Fibroblast of skin of right quadriceps (primary cell): ENCODE results near the gene COX7A2.

ENCODE experiments used
- DNase-seq: peaks from one replicate; pipeline ENCODE4 v3.0.0-alpha.2; 2013

COX7A2 gene, protein sequence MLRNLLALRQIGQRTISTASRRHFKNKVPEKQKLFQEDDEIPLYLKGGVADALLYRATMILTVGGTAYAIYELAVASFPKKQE

DNA sequence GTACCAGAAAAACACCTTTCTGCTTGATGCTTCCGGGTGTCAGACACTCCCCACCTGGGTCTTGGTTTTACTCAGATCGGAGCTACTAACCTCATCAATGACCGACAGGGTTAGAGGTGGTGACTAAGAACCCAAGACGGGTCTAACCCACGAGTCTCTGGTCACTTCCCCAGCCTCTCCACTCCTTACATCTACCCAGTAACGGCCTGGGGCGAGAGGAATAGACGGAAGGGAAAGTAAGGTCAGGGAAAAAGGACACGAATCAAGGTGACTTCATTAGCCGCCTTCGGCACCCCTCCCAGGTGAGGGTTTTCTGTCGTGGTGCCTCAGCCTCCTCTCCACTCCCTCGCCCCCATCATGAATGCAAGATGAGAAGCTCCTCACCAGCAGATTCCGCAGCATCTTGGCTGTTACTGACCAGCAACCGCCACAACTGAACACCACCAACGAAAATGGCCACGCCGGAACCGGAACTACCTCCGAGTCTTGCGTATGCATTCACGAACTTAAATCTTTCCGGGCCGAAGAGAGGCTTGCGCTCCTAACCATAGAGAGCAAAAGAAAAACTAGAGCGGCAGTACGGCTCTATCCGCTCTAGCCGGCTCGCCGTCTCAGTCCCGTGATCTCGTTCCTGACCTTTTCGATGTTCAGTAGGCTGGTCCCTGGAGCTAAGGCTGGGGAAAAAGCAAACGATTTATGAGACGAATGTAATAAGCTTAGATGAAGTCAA is at the start of gene COX7A2:
Gene COX7A2 (minus strand): TSS at position 469 of the 730 bp plus-strand sequence. CDS start 67 bp downstream, at position 402.
- DNase-seq: peak; percentile 97

DNA sequence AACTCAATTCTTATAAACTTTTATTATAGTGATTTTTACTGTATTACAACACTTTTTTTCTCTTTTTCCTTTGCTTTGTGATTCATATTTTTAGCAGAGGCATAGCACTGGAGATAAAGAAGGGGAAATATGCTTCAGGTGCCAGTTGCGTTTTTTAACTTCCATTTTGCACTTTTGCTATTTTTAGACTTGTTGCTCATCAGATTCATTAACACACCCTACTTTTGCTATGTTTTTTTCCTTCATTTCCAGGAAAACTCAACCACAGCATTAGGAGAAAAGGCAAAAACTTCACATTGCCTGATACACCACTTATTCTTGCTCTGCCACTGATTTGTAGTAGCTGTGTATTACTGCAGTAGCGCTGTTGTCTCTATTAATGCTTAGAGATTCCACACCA is 49.0 kb upstream of the COX7A2 start:
- no peak for DNase-seq

DNA sequence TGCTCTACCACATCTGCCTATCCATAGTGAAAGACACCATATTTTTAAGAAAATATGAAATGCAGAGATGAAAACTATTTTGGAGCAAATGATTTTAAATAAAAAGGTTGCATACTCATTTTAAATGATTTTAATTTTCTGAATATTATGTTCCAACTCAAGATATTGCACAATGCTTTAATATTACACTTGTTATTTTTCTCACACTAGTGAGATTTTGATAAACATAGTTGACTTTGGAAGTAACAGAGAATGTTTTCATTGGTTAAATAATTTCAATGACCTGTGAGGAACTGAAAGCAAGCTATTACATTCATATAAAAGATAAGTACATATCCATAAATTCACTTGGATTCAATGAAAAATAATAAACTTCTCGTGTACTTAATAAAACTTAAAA is 48.1 kb upstream of the COX7A2 start:
- no peak for DNase-seq

DNA sequence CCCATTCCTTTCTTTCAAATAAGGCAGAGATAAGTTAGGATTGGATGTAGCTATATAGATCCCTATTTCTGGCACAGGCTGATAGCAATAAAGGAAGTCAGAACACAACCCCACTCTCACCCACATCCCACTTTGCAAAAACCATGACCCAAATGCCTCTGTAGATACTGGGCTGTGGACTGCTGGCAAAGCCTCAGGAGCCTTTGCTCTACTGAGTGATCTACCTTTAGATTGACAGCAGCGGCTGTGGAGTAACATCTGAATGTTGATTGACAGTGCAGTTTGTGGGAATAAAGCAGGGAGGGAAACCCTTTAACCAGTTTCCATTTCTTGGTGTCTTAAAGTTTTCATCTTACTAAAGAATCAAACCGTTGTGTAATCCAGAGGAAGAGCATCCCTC is 47.7 kb upstream of the COX7A2 start:
- no peak for DNase-seq

DNA sequence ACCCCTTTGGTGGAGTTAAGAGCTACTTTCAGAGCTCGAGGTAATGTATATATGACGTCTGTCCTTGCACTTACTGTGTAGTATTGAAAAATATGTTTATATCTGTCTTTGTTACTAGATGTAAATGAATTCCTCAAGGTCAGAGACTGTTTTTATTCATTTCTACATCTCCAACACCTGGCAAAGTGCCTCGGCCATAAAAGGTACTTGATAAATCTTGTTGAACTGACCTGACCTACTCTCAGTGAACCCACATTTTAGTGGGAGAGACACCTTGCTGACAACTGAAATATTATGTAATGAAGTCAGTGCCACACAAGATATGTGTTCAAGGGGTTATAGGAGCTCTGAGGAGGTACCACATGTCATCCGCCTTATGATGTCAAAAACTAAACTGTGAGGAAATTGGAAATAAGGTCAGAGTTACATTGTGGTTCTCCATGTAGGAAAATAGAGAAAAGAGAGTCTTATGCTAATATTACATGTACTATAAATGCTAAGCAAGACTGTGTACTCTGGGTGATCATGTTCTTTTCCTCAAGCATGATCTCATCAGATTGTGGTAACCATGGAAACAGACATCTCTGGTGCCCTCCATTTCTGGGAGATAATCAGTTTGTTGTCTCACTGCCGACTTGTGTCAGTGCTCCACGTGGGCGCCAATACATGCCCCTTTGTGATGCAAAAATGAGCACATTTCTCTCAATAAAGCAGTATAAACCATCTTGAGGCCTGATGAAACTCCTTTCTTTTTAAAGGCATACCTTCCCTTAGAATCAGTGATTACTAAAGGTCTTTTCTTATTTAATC is 46.7 kb upstream of the COX7A2 start:
- no peak for DNase-seq

DNA sequence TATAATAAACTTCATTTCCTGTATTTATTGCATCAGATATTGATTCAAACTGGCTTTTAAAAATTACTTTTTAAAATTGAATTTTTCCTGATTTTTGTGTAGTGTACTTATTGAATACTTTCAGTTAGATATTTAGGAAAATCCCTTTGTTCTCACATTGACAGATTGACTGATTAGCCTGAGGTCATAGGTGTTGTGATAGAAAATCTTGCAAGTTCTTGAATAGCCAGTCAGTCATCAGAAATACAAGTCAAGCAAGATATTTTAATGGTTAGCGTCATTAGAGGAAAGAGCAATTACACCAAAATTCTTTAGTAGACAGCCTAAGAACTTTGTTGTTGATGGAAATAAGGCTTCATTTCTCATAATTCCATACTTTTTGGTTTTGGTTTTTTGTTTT is 44.4 kb upstream of the COX7A2 start:
- DNase-seq: no peak

DNA sequence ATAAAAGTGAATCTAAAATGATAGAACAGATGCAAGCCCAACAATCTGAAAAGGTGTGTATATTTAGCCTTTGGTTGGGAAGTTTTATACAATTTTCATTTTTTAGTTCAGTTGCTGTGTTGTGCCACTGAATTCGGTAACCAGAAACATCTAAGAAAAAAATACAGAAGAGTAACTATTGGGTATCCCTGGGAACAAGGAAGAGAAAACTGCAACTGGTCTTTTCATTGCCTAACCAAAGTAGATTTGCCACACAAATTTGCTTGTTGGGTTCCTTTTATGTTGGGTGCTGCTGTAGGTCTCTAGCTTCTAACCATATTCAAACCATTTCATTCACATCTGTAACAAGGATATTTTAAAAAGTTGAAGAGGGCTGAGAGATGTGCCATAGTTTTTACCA is 43.8 kb upstream of the COX7A2 start:
- no peak for DNase-seq

DNA sequence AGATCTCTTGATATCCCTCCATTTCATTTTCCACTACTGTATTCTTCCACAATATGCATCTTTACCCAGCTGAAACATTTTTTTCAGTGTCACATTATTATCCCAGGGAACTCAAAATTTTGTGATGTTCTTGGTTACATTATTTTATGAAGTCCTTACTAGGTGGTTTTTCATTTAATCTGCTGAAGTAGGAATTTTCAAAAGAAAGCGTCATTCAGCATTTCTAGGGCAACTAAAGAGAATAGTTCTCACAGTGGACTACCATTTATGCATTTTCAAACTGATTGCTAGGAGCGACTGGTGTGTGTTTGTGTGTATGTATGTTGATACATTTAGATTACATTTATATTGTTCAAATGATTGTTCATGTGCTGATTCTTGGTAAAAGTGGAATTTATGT is 43.4 kb upstream of the COX7A2 start:
- no peak for DNase-seq

DNA sequence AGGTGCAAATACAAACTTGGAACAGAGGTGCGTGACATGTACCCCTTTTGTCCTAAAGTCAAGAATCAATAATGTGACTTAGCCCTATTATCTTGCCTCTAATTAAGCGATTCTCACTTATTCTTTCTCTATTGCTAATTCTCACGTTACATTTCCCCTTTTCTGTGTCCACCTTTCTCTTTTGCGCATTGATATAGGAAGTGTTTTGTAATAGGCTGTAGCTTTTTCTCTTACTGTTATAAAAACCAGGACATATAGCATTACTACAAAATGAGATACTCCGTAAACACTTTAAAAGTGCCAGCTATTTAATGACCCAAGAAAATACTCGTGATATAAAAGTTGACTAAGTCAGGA is 41.7 kb upstream of the COX7A2 start:
- no peak for DNase-seq

DNA sequence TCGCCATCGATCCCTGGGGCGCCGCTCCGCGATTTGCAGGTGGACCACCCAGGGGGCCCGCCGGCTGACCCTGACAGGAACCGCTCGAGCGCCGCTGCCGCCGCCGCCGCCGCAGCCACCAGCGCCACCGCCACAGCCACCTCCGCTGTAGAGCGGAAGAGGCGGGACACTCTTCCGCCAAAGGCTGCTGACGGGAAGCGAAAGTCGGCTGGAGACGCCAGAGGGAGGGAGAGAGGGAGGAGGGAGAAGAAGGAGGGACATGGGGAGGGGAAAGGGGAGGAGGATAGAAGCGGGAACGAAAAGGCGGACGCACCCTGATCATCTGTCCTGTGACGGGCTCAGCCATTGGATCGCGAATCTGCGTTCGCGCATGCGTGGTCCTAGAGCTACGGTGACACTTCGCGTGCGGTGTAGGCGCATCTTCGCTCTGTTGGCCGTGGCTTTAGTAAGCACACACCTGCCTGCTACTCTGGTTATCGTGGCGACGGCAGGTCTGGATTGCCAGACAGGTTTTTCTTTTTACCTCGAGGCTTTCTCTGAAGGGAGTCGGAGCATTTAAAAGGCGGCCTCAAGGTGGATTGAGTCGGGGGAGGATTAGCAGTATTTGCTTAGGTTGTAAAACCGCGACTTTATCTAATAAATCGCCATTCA is 41.2 kb upstream of the COX7A2 start, which contains the start of gene TMEM30A:
Gene TMEM30A (minus strand): TSS at position 161 of the 651 bp plus-strand sequence. CDS start 154 bp downstream, at position 7.
- peak; percentile 99 for DNase-seq

DNA sequence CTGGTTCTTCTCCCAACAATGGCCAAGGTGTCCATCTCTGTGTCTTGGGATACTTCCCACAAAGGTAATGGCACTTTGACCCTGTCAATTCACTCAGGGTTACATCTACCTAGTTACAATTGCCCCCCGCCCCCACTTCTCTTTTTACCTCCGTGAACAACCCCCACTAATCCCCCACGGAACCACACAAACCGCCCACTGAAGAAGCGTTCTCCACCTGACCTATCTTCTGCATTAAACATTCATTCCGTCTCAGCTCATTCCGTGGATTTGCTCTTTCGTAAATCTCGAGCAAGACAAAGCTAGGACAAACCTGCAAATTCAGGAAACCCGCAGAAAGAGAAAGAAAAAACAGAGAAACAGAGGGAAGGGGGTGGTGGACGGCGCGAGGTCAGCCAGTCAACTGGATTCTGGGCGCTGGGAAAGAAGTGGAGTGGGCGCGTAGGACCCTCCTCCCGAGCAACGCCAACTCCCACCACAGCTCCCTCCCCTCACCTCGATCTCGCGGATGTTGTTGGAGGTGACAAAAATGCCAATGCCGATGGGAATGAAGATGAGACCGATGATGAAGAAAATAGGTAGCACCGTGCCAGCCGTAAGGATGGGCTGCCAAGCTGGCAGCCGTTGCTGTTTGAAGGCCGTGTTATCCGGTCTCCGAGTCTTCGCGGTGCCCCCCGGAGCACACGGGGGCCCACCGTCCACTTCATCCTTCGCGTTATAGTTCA is 40.5 kb upstream of the COX7A2 start:
- DNase-seq: no peak

DNA sequence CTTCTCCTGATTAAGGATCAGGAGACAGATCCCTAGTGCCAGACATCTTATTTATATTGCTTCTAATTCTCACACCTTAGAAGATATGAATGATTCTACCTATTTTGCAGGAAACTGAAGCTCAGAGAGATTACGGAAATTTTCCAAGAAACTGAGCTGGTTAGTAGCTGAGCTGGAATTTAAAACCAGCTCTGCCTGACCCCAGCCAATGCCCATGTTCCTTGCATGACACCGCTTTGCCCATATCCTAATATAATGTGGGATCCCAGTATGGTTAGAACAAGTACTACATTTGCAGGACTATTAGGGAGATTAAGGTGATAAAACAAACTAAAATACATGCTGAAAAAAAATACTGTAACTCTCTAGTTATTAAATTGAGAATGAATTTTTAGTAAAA is 39.1 kb upstream of the COX7A2 start:
- DNase-seq: no peak

DNA sequence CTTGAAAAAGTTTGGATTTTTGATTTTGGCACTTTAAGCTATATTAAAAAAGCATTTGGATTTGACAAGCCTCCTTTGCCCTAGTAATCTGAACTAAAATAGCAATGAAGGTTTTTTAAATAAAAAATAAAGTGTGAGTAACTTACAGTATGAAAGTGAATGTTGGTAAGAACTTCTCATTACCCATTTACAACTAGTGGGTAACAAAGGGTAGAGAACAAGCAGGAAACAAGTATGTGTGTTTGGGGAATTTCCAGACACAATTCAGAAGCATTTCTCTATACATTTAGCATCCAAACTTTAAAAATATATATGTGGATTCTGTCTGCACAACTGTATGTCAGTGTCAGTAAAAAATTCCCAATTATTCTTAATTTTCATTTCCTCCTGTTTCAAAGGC is 38.1 kb upstream of the COX7A2 start:
- no peak for DNase-seq

DNA sequence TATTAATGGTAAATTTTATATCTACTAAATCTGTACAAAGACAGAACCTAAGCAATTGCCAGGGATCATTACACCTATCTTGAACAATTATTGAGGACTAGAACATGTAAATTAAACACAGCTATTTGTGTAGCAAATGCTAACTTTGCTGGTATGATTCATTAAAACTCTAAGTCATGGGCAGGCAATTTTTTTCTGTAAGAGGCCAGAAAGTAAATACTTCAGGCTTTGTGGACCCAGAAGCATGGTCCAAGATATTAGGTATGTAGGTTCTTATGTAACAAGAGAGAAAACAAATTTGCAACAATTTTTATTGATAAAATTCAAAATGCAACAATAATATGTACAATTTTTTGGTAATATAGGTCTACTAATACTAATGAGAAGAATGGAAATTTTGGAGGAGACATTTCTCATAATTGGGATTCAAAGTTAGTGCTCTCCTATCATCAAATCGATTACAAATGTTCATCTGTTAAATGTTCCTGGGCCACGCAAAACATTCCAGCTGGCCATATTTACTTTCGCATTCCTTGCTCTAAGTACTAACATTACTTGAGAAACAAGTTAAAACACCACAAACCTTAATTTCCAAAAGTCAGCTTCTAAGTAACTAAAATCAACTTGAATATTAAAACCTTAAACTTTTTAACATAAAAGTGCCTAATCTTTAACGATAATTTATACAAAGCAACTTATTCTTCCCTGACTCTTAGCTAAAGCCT is 36.7 kb upstream of the COX7A2 start:
- no peak for DNase-seq

DNA sequence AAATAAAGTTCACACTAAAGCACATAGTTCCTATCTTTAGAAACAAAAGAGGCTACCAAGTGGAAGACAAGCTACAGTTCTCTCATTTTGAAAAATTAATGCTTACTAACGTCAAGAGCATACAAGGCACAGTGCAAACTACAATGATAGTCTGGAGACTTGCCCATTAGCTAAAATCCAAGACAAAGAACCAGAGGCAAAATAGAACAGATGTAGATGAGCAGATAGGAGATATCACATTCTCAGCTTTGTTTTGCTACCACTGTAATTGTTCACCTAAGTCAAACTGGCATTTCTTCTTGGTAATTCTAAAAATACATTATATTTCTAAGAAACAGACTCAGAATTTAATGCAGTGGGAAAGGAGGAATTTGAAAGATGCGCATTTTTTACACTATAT is 35.8 kb upstream of the COX7A2 start:
- no peak for DNase-seq

DNA sequence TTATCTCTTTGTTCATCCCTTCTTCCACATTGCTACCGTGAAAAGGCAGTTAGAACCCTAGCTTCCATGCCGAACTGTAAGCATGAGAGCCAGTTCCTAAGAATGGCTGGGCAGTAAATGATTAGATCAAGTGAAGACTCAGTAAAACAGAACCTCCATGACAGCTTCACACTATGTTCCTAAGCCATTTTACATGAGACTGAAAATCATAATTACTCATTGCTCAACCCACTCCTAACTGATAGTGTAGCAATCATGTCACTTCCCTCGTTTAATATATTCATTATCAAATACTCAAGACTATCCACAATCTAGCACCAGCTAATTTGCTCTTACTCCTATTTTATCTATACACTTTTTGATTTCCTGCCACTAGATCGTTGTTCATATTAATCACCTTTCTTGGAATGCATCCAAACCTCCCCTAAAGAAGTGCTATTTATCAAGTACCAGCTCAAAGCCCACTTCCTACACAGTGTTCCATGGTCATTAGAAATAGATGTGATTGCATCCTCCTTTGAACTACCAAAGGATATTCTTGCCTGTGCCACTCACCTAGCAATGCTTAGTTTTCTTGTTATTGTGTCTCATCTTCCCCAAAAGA is 35.0 kb upstream of the COX7A2 start:
- no peak for DNase-seq

DNA sequence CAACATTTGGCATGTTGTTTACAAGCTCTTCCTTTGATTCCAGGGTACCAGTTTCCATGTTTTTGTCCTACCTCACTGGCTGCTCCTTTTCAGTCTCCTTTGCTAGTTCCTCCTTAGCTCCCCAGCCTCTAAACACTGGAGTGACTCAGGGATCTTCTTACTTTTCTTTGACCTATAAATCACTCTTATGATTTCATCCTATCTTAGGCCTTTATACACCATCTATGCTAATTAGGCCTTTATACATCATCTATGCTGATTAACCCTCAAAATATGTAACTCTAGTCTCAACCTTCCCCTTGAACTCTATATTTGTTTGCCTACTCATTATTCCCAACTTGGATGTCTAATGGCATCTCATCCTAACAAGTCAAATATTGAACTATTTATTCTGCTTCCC is 31.5 kb upstream of the COX7A2 start:
- DNase-seq: peak; percentile 96

DNA sequence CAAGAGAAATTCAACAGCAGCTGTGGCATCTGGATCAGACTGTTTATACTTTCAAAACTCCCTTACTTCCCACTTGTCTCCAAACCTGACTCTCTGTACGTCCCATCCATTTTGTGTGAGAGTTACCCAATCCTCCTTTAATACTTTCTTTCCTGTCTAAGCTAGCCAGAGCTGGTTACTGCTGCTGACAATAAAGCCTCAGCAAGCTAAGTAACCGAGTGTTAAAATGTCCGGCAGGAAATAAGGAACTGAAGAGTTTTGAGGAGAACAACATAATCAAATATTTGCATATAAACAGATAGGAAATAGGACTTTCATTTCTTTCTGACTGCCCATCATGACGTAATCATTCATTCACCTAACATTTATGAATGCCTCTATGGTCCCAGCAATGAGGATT is 29.4 kb upstream of the COX7A2 start:
- DNase-seq: no peak

DNA sequence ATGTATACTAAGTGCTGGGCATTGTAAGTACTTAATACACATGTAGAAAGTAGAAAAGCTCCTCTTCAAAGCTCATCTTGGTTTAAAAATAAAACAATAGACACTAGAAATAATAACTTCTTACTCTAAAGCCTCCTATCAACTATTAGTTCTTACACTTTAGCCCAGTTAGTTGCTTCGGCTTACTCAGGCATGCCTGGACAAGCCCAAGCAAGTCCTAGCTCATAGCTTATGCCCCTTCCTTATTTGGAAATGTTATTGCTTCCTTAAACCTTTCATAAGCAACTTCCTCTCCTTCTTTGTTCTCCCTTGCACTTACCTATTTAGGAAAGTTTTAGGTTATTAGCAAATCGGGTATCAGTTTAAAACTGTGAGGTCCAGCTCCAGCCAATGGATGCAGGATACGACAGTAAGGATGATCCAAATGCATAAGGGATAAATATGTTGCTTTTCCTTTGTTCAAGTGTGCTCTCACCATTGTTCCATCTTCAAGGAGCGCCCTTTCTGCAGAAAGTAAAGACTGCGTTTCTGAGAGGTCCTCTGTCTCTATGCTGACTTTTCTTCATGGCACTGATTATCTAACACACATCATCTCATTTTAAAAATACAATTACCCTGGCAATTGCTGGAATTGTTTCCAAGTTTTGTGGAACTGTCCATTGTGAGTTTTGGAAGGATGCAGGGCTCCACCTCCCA is 28.7 kb upstream of the COX7A2 start:
- DNase-seq: peak; percentile 39

DNA sequence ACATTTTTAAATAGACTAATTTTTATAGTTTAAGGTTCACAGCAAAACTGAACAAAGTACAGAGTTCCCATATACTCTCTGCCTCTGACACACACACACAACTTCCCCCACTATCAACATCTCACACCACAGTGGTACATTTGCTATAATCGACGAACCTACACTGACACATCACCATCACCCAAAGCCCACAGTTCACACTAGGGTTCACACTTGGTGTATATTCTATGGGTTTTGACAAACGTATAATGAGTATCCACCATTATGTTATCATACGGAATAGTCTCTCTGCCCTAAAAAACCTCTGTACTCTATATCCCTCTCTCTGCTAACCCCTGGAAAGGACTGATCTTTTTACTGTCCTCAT is 25.4 kb upstream of the COX7A2 start:
- no peak for DNase-seq
